DND-41 (cell line): ENCODE results near the gene SETBP1.

Source experiments
- CTCF ChIP-seq: IDR thresholded peaks from 2 replicates; pipeline ENCODE4 v1.5.1; 2012; ENCODE audit warnings: borderline replicate concordance, low read length, moderate library complexity, mild to moderate bottlenecking; ENCODE audit not compliant: poor library complexity, severe bottlenecking; ENCODE audit errors: extremely low read depth
- EZH2 ChIP-seq: IDR thresholded peaks from 3 replicates; pipeline ENCODE4 v1.6.1; 2012; ENCODE audit warnings: borderline replicate concordance, low read depth, mild to moderate bottlenecking, moderate library complexity, low read length, inconsistent platforms; ENCODE audit not compliant: severe bottlenecking

DNA sequence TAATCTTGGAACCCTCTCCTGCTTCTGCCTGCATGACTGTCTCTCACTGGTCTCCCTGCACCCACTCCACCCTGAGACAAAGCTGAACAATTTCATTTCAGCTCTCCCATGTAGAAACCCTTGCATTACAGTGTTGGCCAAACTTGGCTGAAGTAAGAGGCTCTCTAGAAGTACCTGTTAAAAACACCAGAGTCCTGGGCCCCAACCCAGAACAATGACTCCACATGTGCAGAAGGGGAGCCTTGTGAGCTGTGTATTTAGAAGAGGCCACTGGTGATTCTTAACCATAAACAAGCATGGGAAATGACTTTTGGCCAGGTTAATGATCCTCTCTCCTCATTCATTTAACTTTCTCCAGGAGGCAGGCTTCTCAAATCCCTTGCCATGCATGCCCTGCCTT lies 254.8 kb downstream of the SETBP1 start:
- no peak for TF ChIP-seq CTCF
- no peak for TF ChIP-seq EZH2
